Omental fat pad (tissue), 4 donors: ENCODE data around the gene TSPAN5. TPM values are rescaled to one million over a fixed set of nuclear protein-coding genes. Genes with fewer than 3 reads are reported as not detected.

Source experiments
- ATAC-seq: fragments of 150-250 bp; one replicate; pipeline ENCODE4 v1.9.1; 2016; ENCODE audit warnings: mild to moderate bottlenecking, moderate library complexity; ENCODE audit not compliant: low FRiP score
- DNase-seq: peaks from one replicate; pipeline ENCODE4 v3.0.0-alpha.2; 2019; ENCODE audit warnings: low spot score
- total RNA-seq, 4 donors: library from RNA; depleted of rRNA; stranded (reverse); fragments of >200 nt; gene quantifications; one replicate each; pipeline ENCODE4 v1.1.0, GENCODE V29; 2016
- TF ChIP-seq, protein P1 (sequence below), 3 donors: fragments of 450-650 bp; IDR thresholded peaks; one replicate each; pipeline ENCODE4 v1.5.1; 2016 to 2017; ENCODE audit warnings: antibody characterized with exemption in 3 of 3, mild to moderate bottlenecking in 3 of 3, moderate library complexity in 2 of 3

TSPAN5 gene
- total RNA-seq, 4 donors from 2014 or later, result 5.1 to 17.7 (median 6.9) TPM

GRCh38 chr4:98673978-98674377 is 15.6 kb upstream of the TSPAN5 start:
- DNase-seq (no peak), ATAC-seq (no peak)
- TF ChIP-seq, protein P1, sequence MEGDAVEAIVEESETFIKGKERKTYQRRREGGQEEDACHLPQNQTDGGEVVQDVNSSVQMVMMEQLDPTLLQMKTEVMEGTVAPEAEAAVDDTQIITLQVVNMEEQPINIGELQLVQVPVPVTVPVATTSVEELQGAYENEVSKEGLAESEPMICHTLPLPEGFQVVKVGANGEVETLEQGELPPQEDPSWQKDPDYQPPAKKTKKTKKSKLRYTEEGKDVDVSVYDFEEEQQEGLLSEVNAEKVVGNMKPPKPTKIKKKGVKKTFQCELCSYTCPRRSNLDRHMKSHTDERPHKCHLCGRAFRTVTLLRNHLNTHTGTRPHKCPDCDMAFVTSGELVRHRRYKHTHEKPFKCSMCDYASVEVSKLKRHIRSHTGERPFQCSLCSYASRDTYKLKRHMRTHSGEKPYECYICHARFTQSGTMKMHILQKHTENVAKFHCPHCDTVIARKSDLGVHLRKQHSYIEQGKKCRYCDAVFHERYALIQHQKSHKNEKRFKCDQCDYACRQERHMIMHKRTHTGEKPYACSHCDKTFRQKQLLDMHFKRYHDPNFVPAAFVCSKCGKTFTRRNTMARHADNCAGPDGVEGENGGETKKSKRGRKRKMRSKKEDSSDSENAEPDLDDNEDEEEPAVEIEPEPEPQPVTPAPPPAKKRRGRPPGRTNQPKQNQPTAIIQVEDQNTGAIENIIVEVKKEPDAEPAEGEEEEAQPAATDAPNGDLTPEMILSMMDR (IDR thresholded peaks at IDR 0.05), result no peak

DNA sequence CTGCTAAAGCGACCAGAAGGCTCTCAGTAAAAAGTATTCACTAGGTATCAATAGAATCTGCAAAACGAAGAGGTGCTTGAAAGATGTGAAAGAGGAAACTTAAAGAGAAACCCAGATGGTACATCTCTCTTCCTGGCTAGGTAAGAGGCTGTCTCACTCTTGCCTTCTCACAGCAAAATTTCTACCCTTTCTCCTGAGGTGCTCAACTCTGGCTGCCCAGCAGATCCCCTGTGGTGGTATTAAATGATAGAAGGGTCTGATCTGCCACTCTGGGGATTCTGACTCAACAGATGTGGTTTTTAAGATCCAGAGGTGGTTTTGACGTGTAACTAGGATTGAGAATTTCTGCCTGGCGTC is 14.9 kb upstream of the TSPAN5 start:
- no peak for DNase-seq
- ATAC-seq, result no peak
- TF ChIP-seq, protein P1 (IDR thresholded peaks at IDR 0.05), result no peak

DNA sequence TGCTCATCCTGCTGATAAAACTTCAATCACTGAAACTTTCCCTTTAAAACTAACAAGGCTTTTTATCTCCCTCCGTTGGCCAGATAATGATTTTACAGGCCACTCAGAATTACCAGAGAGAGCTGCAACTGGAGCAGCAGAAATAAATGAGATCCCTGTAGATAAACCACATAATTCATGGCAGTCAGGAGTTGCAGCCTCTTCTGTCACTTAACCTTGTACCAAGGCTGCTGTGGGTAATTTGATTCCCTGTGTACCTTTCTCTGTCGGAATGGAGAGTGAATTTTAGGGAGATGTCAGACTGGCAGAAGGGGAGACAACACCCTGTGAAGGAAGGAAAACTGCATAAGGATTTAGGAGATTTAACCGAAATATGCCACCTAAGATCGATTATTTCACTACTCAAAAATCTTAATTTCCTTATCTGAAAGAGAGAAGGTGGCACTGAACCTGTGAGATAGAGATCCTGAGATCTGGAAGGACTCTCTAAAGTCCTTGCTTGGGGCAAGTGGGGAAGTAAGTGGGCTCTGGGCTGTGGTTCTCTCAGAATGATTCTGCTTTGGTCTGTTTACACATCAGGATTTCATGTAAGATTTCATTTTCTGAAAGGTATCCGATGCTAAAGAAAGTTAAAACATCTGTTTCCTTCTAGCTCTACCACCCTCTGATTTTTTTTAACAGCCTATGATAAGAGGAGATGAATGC is 14.3 kb upstream of the TSPAN5 start:
- TF ChIP-seq, protein P1 (IDR thresholded peaks at IDR 0.05), result no peak
- DNase-seq (no peak), ATAC-seq (no peak)

GRCh38 chr4:98671131-98671530 is 12.7 kb upstream of the TSPAN5 start:
- ATAC-seq (no peak), DNase-seq (no peak)
- TF ChIP-seq, protein P1 (IDR thresholded peaks at IDR 0.05), result no peak

GRCh38 chr4:98670186-98670585 is 11.8 kb upstream of the TSPAN5 start:
- ATAC-seq (no peak), DNase-seq (no peak)
- TF ChIP-seq, protein P1 (IDR thresholded peaks at IDR 0.05), result no peak

- no peak for ATAC-seq
- TF ChIP-seq, protein P1 (IDR thresholded peaks at IDR 0.05), result no peak
- no peak for DNase-seq
These were observed 11.2 kb upstream of the TSPAN5 start for GRCh38 chr4:98669577-98669976.

DNA sequence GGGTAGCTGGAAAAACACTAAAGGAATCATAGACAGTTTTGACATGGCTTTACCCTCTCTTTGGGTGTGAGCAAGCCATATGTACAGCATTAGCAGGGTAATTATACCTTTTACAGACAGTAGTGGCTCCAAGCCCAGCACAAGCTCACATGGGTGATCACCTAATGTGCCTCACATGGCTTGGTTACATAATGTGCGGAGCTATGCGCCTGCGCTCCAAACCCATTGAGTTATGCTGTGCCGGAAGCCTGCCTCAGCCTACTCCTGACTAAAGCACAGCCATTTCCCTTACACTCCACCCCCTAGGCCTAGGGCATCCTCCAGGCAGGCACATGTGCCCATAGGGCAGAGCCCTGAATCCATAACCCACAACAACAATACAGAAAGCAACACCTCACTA is 6.5 kb upstream of the TSPAN5 start:
- no peak for ATAC-seq
- DNase-seq, result no peak
- TF ChIP-seq, protein P1 (IDR thresholded peaks at IDR 0.05), result no peak
